ENCODE results near the gene KLHL22. TPM values are rescaled to one million over a fixed set of nuclear protein-coding genes. Genes with fewer than 3 reads are reported as not detected.

The KLHL22 gene
- total RNA-seq, 2 donors from 2014 or later = 45.1 to 51.3 TPM

- no peak for DNase-seq (ENCODE audit: low spot score)
- Histone ChIP-seq H3K27ac (no peak overlapping the region), H3K9me3 (no peaks in the 10 kb centered on the region), H3K4me1 (replicated peaks) (no peaks in the 10 kb centered on the region), H3K36me3 (no peaks in the 10 kb centered on the region), H3K27me3 (replicated peaks; ENCODE audit: insufficient read depth) (no peaks in the 10 kb centered on the region), H3K4me3 (no peak overlapping the region)
- TF ChIP-seq POLR2A (IDR thresholded peaks at IDR 0.05) (no peak), POLR2AphosphoS5 (IDR thresholded peaks at IDR 0.05) (no peak), CTCF (IDR thresholded peaks at IDR 0.05) (no peak)
- 88% methylated on average over 2 of the region's 2 CpGs for WGBS
- intact Hi-C loops (cut with DNase I) = no loop called here
Measured at GRCh38 chr22:20491346-20491745, 4.2 kb downstream of the KLHL22 start.

DNA sequence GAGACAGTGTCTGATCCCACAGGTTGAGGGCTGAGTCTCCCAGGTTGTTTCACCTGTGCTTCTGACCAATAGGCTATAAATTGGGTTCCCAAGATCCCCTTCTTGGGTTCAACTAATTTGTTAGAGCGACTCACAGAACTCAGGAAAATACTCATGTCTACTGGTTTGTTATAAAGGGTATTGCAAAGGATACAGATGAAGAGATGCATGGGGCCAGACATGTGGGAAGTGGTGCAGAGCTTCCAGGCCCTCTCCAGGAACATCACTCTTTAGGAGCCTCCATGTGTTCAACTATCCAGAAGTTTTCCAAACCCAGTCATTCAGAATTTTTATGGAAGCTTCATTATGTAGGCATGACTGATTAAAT, 4.7 kb downstream of the KLHL22 start:
- intact Hi-C loops (cut with DNase I) = no loop called here
- no peaks in the 10 kb centered on the region for H3K4me1 ChIP-seq (replicated peaks)
- no peaks in the 10 kb centered on the region for H3K9me3 ChIP-seq
- no peaks in the 10 kb centered on the region for H3K36me3 ChIP-seq
- no peak for DNase-seq (ENCODE audit: low spot score)
- no peak overlapping the region for H3K27ac ChIP-seq
- 100% methylated on average over 1 of the region's 1 CpG for WGBS
- TF ChIP-seq POLR2A (IDR thresholded peaks at IDR 0.05) (no peak), POLR2AphosphoS5 (IDR thresholded peaks at IDR 0.05) (no peak), CTCF (IDR thresholded peaks at IDR 0.05) (no peak)
- H3K4me3 ChIP-seq = no peak overlapping the region
- H3K27me3 ChIP-seq (replicated peaks; ENCODE audit: insufficient read depth) = no peaks in the 10 kb centered on the region

- H3K9me3 ChIP-seq = no peaks in the 10 kb centered on the region
- intact Hi-C loops (cut with DNase I) = no loop called here
- WGBS = 81% methylated on average over 6 of the region's 6 CpGs
Measured at GRCh38 chr22:20490183-20490940, 5.2 kb downstream of the KLHL22 start.

DNA sequence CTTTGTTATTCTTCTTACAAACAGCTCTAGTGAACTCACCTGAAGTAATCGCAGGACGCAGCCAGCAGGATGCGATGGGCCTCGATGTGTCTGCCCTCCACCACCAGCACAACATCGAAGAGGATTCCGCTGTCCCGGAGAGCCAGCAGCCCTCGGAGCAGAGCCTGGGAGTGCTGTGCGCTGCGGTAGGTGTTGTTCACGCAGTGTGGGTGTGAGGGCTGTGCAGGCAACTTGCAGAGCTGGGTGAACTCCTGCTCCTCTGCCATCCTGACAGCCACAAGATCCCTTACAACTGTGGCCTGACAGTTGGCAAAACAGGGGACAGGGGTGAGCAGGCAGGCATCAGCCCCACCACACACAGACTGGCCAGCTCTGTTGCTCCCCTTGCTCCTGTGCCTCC, 6.6 kb downstream of the KLHL22 start:
- no peak overlapping the region for H3K27ac ChIP-seq
- no peaks in the 10 kb centered on the region for H3K9me3 ChIP-seq
- no peak overlapping the region for H3K4me3 ChIP-seq
- intact Hi-C loops (cut with DNase I) = no loop called here
- H3K36me3 ChIP-seq = no peaks in the 10 kb centered on the region
- no peak for DNase-seq (ENCODE audit: low spot score)
- 79% methylated on average over 11 of the region's 11 CpGs for WGBS
- TF ChIP-seq POLR2A (IDR thresholded peaks at IDR 0.05) (no peak), POLR2AphosphoS5 (IDR thresholded peaks at IDR 0.05) (no peak), CTCF (IDR thresholded peaks at IDR 0.05) (no peak)
- no peaks in the 10 kb centered on the region for H3K27me3 ChIP-seq (replicated peaks; ENCODE audit: insufficient read depth)
- no peaks in the 10 kb centered on the region for H3K4me1 ChIP-seq (replicated peaks)

More at GRCh38 chr22:20490183-20490940, 5.2 kb downstream of the KLHL22 start:
- H3K4me3 ChIP-seq = no peak overlapping the region
- TF ChIP-seq CTCF (IDR thresholded peaks at IDR 0.05) = no peak
- no peak for TF ChIP-seq POLR2AphosphoS5 (IDR thresholded peaks at IDR 0.05)
- no peak for TF ChIP-seq POLR2A (IDR thresholded peaks at IDR 0.05)
- no peak for DNase-seq (ENCODE audit: low spot score)
- no peaks in the 10 kb centered on the region for H3K36me3 ChIP-seq
- H3K27me3 ChIP-seq (replicated peaks; ENCODE audit: insufficient read depth) = no peaks in the 10 kb centered on the region
- H3K27ac ChIP-seq = no peak overlapping the region
- no peaks in the 10 kb centered on the region for H3K4me1 ChIP-seq (replicated peaks)

DNA sequence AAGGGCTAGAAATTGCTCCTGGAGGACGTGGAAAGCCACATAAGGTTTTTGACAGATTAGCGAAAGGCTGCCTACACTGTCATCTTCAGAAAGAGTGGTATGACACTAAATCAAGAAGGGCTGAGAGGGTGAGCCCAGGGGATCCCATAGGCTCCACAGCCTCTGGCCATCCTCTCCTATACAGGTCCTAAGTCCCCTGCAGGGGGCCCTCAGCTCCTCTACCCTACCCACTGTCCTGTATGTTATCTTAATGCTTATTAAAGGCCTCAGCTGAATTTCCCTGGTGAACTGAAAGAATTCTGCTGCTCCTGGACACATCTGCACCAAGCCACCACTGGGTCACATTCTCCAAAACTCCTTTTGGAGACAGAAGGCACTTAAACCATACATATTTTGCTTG, 7.9 kb downstream of the KLHL22 start:
- intact Hi-C loops (cut with DNase I) = no loop called here
- WGBS = 100% methylated on average over 2 of the region's 2 CpGs
- no peaks in the 10 kb centered on the region for H3K9me3 ChIP-seq

More for the DNA sequence above, 7.9 kb downstream of the KLHL22 start:
- Histone ChIP-seq H3K27me3 (replicated peaks; ENCODE audit: insufficient read depth) (no peaks in the 10 kb centered on the region), H3K27ac (no peak overlapping the region), H3K36me3 (no peaks in the 10 kb centered on the region), H3K4me3 (no peak overlapping the region), H3K4me1 (replicated peaks) (no peaks in the 10 kb centered on the region)
- TF ChIP-seq POLR2AphosphoS5 (IDR thresholded peaks at IDR 0.05) (no peak), POLR2A (IDR thresholded peaks at IDR 0.05) (no peak), CTCF (IDR thresholded peaks at IDR 0.05) (no peak)
- no peak for DNase-seq (ENCODE audit: low spot score)
